HCT116 (cell line): ENCODE results near the gene TEX19.

ENCODE experiments used
- EZH2phosphoT487 ChIP-seq: fragments of 200-600 bp; IDR thresholded peaks from 2 replicates; pipeline ENCODE4 v1.6.1; 2018; ENCODE audit warnings: antibody characterized with exemption, borderline replicate concordance
- JUND ChIP-seq: IDR thresholded peaks from 2 replicates; pipeline ENCODE4 v1.6.1; 2012
- POLR2A ChIP-seq: IDR thresholded peaks from 2 replicates; pipeline ENCODE4 v1.7.0; 2011; ENCODE audit warnings: borderline replicate concordance; ENCODE audit not compliant: insufficient read depth, insufficient read length; ENCODE audit errors: extremely low read depth
- POLR2AphosphoS5 ChIP-seq: IDR thresholded peaks from 2 replicates; pipeline ENCODE4 v1.6.1; 2011; ENCODE audit warnings: mild to moderate bottlenecking, low read depth, low read length, moderate library complexity
- SIN3A ChIP-seq: IDR thresholded peaks from 2 replicates; pipeline ENCODE4 v1.6.1; 2012; ENCODE audit warnings: low read depth
- SP1 ChIP-seq: IDR thresholded peaks from 2 replicates; pipeline ENCODE4 v1.6.1; 2012; ENCODE audit warnings: low read depth
- TCF7L2 ChIP-seq: IDR thresholded peaks from 2 replicates; pipeline ENCODE4 v1.7.0; 2011; ENCODE audit warnings: borderline replicate concordance, inconsistent platforms; ENCODE audit not compliant: insufficient read depth, insufficient read length; ENCODE audit errors: extremely low read depth
- YY1 ChIP-seq: IDR thresholded peaks from 2 replicates; pipeline ENCODE4 v1.6.1; 2011; ENCODE audit warnings: low read length, low read depth, moderate library complexity, mild to moderate bottlenecking; ENCODE audit not compliant: insufficient replicate concordance; ENCODE audit errors: extremely low read depth
- ZFX ChIP-seq: fragments of 450-650 bp; IDR thresholded peaks from 2 replicates; pipeline ENCODE4 v1.6.1; 2017
- ZNF274 ChIP-seq: fragments of 200-500 bp; sonication (Bioruptor generic); IDR thresholded peaks from 2 replicates; pipeline ENCODE4 v1.6.1; 2014; ENCODE audit warnings: mild to moderate bottlenecking, low read depth, low read length, inconsistent platforms
- TF ChIP-seq, protein P1 (sequence below): IDR thresholded peaks from 2 replicates; pipeline ENCODE4 v1.6.1; 2011; ENCODE audit warnings: mild to moderate bottlenecking, low read length, moderate library complexity; ENCODE audit not compliant: insufficient replicate concordance; ENCODE audit errors: extremely low read depth
- TF ChIP-seq, protein P2 (sequence below), 3 experiments: fragments of 200-600 bp in 1 of 3; sonication (generic) in 1 of 3; IDR thresholded peaks in 2 of 3; conservative IDR thresholded peaks in 1 of 3; 2 replicates each; pipeline ENCODE4 v1.5.1; 2012 to 2017; ENCODE audit warnings: low read depth in 2 of 3, low read length in 2 of 3, antibody characterized with exemption in 1 of 3, borderline replicate concordance in 1 of 3, control low read depth in 1 of 3, mild to moderate bottlenecking in 1 of 3, mixed read lengths in 1 of 3, mixed run types in 1 of 3, moderate library complexity in 1 of 3; ENCODE audit not compliant: insufficient read depth in 1 of 3
- TF ChIP-seq, protein P3 (sequence below): IDR thresholded peaks from 2 replicates; pipeline ENCODE4 v1.6.1; 2012; ENCODE audit warnings: low read depth
- TF ChIP-seq, protein P4 (sequence below): IDR thresholded peaks from 2 replicates; pipeline ENCODE4 v1.6.1; 2012

DNA sequence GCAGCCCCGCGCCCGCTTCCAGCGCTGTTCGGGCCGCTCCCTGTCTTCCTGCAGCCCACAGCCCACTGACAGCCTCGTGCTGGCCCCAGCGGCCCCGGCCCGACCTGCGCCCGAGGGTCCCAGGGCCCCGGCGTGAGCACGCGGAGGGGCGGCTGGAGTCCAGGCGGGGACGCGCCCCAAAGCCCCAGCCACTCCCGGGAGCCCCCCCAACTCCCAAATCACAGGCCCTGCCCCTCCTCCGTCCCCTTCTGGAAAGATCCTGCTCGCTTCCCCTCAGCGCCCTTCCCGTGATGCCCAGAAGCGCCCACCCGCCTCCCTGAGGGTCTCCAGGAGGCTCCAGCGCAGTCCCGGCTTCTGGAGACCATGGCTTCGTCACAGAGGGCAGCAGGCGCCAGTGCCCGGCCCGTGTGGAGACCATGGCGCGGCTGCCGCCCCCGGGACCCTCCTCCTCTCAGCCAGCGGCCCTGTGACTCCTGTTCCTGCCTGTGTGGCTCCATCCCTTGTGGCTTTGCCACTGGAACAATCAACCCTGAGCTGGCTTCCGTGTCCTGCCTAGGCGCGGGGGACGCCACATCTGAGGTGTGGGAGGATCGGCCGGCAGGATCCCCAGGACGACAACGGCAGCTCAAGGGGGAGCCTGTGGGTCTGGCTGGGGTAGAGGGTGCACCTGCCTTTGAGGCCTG is 16.5 kb downstream of the TEX19 start:
- TF ChIP-seq SP1 (no peak), POLR2A (no peak), JUND (no peak), TCF7L2 (no peak), SIN3A (no peak), POLR2AphosphoS5 (no peak), ZNF274 (no peak), ZFX (no peak), YY1 (no peak), EZH2phosphoT487 (no peak)
- TF ChIP-seq, protein P1, sequence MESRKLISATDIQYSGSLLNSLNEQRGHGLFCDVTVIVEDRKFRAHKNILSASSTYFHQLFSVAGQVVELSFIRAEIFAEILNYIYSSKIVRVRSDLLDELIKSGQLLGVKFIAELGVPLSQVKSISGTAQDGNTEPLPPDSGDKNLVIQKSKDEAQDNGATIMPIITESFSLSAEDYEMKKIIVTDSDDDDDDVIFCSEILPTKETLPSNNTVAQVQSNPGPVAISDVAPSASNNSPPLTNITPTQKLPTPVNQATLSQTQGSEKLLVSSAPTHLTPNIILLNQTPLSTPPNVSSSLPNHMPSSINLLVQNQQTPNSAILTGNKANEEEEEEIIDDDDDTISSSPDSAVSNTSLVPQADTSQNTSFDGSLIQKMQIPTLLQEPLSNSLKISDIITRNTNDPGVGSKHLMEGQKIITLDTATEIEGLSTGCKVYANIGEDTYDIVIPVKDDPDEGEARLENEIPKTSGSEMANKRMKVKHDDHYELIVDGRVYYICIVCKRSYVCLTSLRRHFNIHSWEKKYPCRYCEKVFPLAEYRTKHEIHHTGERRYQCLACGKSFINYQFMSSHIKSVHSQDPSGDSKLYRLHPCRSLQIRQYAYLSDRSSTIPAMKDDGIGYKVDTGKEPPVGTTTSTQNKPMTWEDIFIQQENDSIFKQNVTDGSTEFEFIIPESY: no peak
- TF ChIP-seq, protein P2, sequence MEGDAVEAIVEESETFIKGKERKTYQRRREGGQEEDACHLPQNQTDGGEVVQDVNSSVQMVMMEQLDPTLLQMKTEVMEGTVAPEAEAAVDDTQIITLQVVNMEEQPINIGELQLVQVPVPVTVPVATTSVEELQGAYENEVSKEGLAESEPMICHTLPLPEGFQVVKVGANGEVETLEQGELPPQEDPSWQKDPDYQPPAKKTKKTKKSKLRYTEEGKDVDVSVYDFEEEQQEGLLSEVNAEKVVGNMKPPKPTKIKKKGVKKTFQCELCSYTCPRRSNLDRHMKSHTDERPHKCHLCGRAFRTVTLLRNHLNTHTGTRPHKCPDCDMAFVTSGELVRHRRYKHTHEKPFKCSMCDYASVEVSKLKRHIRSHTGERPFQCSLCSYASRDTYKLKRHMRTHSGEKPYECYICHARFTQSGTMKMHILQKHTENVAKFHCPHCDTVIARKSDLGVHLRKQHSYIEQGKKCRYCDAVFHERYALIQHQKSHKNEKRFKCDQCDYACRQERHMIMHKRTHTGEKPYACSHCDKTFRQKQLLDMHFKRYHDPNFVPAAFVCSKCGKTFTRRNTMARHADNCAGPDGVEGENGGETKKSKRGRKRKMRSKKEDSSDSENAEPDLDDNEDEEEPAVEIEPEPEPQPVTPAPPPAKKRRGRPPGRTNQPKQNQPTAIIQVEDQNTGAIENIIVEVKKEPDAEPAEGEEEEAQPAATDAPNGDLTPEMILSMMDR (IDR thresholded peaks at IDR 0.05 in 2 of 3, conservative IDR thresholded peaks at IDR 0.05 in 1 of 3; ENCODE audit: borderline replicate concordance in 1 of 3, insufficient read depth in 1 of 3, low read depth in 2 of 3, low read length in 2 of 3): no peak
- TF ChIP-seq, protein P3, sequence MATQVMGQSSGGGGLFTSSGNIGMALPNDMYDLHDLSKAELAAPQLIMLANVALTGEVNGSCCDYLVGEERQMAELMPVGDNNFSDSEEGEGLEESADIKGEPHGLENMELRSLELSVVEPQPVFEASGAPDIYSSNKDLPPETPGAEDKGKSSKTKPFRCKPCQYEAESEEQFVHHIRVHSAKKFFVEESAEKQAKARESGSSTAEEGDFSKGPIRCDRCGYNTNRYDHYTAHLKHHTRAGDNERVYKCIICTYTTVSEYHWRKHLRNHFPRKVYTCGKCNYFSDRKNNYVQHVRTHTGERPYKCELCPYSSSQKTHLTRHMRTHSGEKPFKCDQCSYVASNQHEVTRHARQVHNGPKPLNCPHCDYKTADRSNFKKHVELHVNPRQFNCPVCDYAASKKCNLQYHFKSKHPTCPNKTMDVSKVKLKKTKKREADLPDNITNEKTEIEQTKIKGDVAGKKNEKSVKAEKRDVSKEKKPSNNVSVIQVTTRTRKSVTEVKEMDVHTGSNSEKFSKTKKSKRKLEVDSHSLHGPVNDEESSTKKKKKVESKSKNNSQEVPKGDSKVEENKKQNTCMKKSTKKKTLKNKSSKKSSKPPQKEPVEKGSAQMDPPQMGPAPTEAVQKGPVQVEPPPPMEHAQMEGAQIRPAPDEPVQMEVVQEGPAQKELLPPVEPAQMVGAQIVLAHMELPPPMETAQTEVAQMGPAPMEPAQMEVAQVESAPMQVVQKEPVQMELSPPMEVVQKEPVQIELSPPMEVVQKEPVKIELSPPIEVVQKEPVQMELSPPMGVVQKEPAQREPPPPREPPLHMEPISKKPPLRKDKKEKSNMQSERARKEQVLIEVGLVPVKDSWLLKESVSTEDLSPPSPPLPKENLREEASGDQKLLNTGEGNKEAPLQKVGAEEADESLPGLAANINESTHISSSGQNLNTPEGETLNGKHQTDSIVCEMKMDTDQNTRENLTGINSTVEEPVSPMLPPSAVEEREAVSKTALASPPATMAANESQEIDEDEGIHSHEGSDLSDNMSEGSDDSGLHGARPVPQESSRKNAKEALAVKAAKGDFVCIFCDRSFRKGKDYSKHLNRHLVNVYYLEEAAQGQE: no peak
- TF ChIP-seq, protein P4, sequence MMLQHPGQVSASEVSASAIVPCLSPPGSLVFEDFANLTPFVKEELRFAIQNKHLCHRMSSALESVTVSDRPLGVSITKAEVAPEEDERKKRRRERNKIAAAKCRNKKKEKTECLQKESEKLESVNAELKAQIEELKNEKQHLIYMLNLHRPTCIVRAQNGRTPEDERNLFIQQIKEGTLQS: no peak
